Activated CD8-positive, alpha-beta memory T cell treated with anti-CD3 and anti-CD28 coated beads, Interleukin-2, amount 10 ng/mL, durations not matched to agents 7 days and 5 days (primary cell): ENCODE results near the gene TRIM29. TPM values are rescaled to one million over a fixed set of nuclear protein-coding genes. Genes with fewer than 3 reads are reported as not detected.

Experiments used
- ATAC-seq: fragments of 150-1000 bp; cut with Tn5 transposase; one replicate; pipeline ENCODE4 v1.10.0; 2021; ENCODE audit warnings: moderate library complexity
- CTCF ChIA-PET: fragments of 350-600 bp; sonication (Branson Sonifier 250); formaldehyde crosslinking; loops from one replicate; lab custom pipeline; 2021; ENCODE audit warnings: antibody characterized with exemption; lab: Charles Lee
- DNase-seq: peaks from one replicate; pipeline ENCODE4 v3.0.0-alpha.2; 2020
- H3K27ac Mint-ChIP-seq: one replicate; pipeline ENCODE4 v1.8.0; 2021; ENCODE audit warnings: mild to moderate bottlenecking, mixed read lengths
- H3K27me3 Mint-ChIP-seq: one replicate; pipeline ENCODE4 v1.8.0; 2021; ENCODE audit warnings: mixed read lengths
- H3K36me3 Mint-ChIP-seq: one replicate; pipeline ENCODE4 v1.8.0; 2021; ENCODE audit warnings: mild to moderate bottlenecking, mixed read lengths
- H3K4me1 Mint-ChIP-seq: one replicate; pipeline ENCODE4 v1.8.0; 2021; ENCODE audit warnings: mixed read lengths
- H3K4me3 Mint-ChIP-seq: one replicate; pipeline ENCODE4 v1.8.0; 2021; ENCODE audit warnings: mild to moderate bottlenecking, moderate library complexity, mixed read lengths
- H3K9me3 Mint-ChIP-seq: one replicate; pipeline ENCODE4 v1.8.0; 2022; ENCODE audit warnings: low read depth, mixed read lengths
- total RNA-seq, 2 experiments: library from RNA; stranded (reverse); gene quantifications; one replicate each; pipeline ENCODE4 v1.2.3, GENCODE V29; 2021

Gene TRIM29
- not detected for total RNA-seq

- no peaks in the 10 kb centered on the region for H3K36me3 Mint-ChIP-seq
- H3K27me3 Mint-ChIP-seq = peaks cover 10% of the 10 kb centered on the region
- H3K27ac Mint-ChIP-seq = no peak within 1 kb of the TSS
- DNase-seq (peak; percentile 34), ATAC-seq (no peak)
- H3K9me3 Mint-ChIP-seq = no peaks in the 10 kb centered on the region
- CTCF ChIA-PET = no interaction called here
- no peaks in the 10 kb centered on the region for H3K4me1 Mint-ChIP-seq
- no peak within 1 kb of the TSS for H3K4me3 Mint-ChIP-seq
Observed at GRCh38 chr11:120137611-120138521, at the start of gene TRIM29. Gene TRIM29 (minus strand): TSS chr11:120138113. CDS start chr11:120138031, 82 bp downstream.

GRCh38 chr11:120186774-120187591 is 49.1 kb upstream of the TRIM29 start:
- peaks cover 7% of the 10 kb centered on the region for H3K4me1 Mint-ChIP-seq
- no peak for DNase-seq
- ATAC-seq = peak; percentile 23

GRCh38 chr11:120186456-120186773 is 48.5 kb upstream of the TRIM29 start:
- H3K4me1 Mint-ChIP-seq = peaks cover 7% of the 10 kb centered on the region
- DNase-seq (no peak), ATAC-seq (no peak)
- H3K36me3 Mint-ChIP-seq = no peaks in the 10 kb centered on the region
- H3K9me3 Mint-ChIP-seq = no peaks in the 10 kb centered on the region
- H3K27ac Mint-ChIP-seq = no peak overlapping the region
- H3K27me3 Mint-ChIP-seq = peaks cover 12% of the 10 kb centered on the region
- H3K4me3 Mint-ChIP-seq = no peak overlapping the region
- CTCF ChIA-PET = interaction anchor here (1.0 kb wide), 1 partner anchor 8 kb away, joined by 3 read pairs; no protein-coding TSS in a partner anchor

More at GRCh38 chr11:120186774-120187591, 49.1 kb upstream of the TRIM29 start:
- H3K27ac Mint-ChIP-seq = no peak overlapping the region
- H3K9me3 Mint-ChIP-seq = no peaks in the 10 kb centered on the region
- H3K27me3 Mint-ChIP-seq = peaks cover 12% of the 10 kb centered on the region
- no peak overlapping the region for H3K4me3 Mint-ChIP-seq
- CTCF ChIA-PET = no interaction called here
- H3K36me3 Mint-ChIP-seq = no peaks in the 10 kb centered on the region

GRCh38 chr11:120185706-120186455 is 48.0 kb upstream of the TRIM29 start:
- CTCF ChIA-PET = interaction anchor here (1.0 kb wide), 1 partner anchor 9 kb away, joined by 3 read pairs; no protein-coding TSS in a partner anchor
- Mint-ChIP-seq H3K27me3 (peaks cover 12% of the 10 kb centered on the region), H3K36me3 (no peaks in the 10 kb centered on the region), H3K9me3 (no peaks in the 10 kb centered on the region), H3K27ac (no peak overlapping the region), H3K4me3 (no peak overlapping the region), H3K4me1 (peaks cover 7% of the 10 kb centered on the region)
- no peak for ATAC-seq
- DNase-seq = no peak

GRCh38 chr11:120184946-120185705 is 47.2 kb upstream of the TRIM29 start:
- Mint-ChIP-seq H3K4me1 (peaks cover 7% of the 10 kb centered on the region), H3K36me3 (no peaks in the 10 kb centered on the region), H3K9me3 (no peaks in the 10 kb centered on the region), H3K4me3 (no peak overlapping the region), H3K27ac (no peak overlapping the region), H3K27me3 (peaks cover 12% of the 10 kb centered on the region)
- ATAC-seq (no peak), DNase-seq (no peak)
- CTCF ChIA-PET = interaction anchor here (1.0 kb wide), 1 partner anchor 10 kb away, joined by 3 read pairs; no protein-coding TSS in a partner anchor

GRCh38 chr11:120184371-120184945 is 46.5 kb upstream of the TRIM29 start:
- CTCF ChIA-PET = no interaction called here
- Mint-ChIP-seq H3K36me3 (no peaks in the 10 kb centered on the region), H3K27me3 (peaks cover 12% of the 10 kb centered on the region), H3K4me3 (no peak overlapping the region), H3K4me1 (peaks cover 7% of the 10 kb centered on the region), H3K9me3 (no peaks in the 10 kb centered on the region), H3K27ac (no peak overlapping the region)
- no peak for ATAC-seq
- no peak for DNase-seq

GRCh38 chr11:120183701-120184141 is 45.8 kb upstream of the TRIM29 start:
- no peak for ATAC-seq
- H3K27ac Mint-ChIP-seq = no peak overlapping the region
- DNase-seq = peak; percentile 11
- H3K4me1 Mint-ChIP-seq = peaks cover 7% of the 10 kb centered on the region
- H3K36me3 Mint-ChIP-seq = no peaks in the 10 kb centered on the region
- CTCF ChIA-PET = no interaction called here
- H3K4me3 Mint-ChIP-seq = no peak overlapping the region
- peaks cover 12% of the 10 kb centered on the region for H3K27me3 Mint-ChIP-seq
- no peaks in the 10 kb centered on the region for H3K9me3 Mint-ChIP-seq

- DNase-seq = peak; percentile 23
- Mint-ChIP-seq H3K4me1 (peaks cover 7% of the 10 kb centered on the region), H3K4me3 (no peak overlapping the region), H3K27me3 (peaks cover 12% of the 10 kb centered on the region), H3K36me3 (no peaks in the 10 kb centered on the region), H3K27ac (no peak overlapping the region), H3K9me3 (no peaks in the 10 kb centered on the region)
- CTCF ChIA-PET = no interaction called here
- ATAC-seq = no peak
Observed at GRCh38 chr11:120182790-120183491, 45.0 kb upstream of the TRIM29 start.

- Mint-ChIP-seq H3K27ac (no peak overlapping the region), H3K4me3 (no peak overlapping the region), H3K27me3 (peaks cover 14% of the 10 kb centered on the region), H3K4me1 (peaks cover 7% of the 10 kb centered on the region), H3K36me3 (no peaks in the 10 kb centered on the region), H3K9me3 (no peaks in the 10 kb centered on the region)
- DNase-seq (peak; percentile 35), ATAC-seq (no peak)
- CTCF ChIA-PET = interaction anchor here (2.3 kb wide), 1 partner anchor 14 kb away, joined by 6 read pairs; no protein-coding TSS in a partner anchor
Observed at GRCh38 chr11:120182372-120182771, 44.5 kb upstream of the TRIM29 start.

GRCh38 chr11:120181376-120181975 is 43.6 kb upstream of the TRIM29 start:
- Mint-ChIP-seq H3K4me3 (no peak overlapping the region), H3K4me1 (peaks cover under 1% of the 10 kb centered on the region), H3K27ac (no peak overlapping the region), H3K27me3 (peaks cover 16% of the 10 kb centered on the region), H3K9me3 (no peaks in the 10 kb centered on the region), H3K36me3 (no peaks in the 10 kb centered on the region)
- ATAC-seq (no peak), DNase-seq (peak; percentile 11)
- CTCF ChIA-PET = interaction anchor here (0.8 to 2.3 kb wide), 2 partner anchors 8 to 13 kb away, joined by 3 to 6 read pairs; no protein-coding TSS in a partner anchor

- DNase-seq (peak; percentile 14), ATAC-seq (no peak)
- no peaks in the 10 kb centered on the region for H3K9me3 Mint-ChIP-seq
- H3K4me1 Mint-ChIP-seq = no peaks in the 10 kb centered on the region
- CTCF ChIA-PET = interaction anchor here (0.8 to 2.3 kb wide), 2 partner anchors 9 to 12 kb away, joined by 3 to 6 read pairs; no protein-coding TSS in a partner anchor
- H3K4me3 Mint-ChIP-seq = no peak overlapping the region
- H3K27me3 Mint-ChIP-seq = peaks cover 20% of the 10 kb centered on the region
- H3K36me3 Mint-ChIP-seq = no peaks in the 10 kb centered on the region
- no peak overlapping the region for H3K27ac Mint-ChIP-seq
Observed at GRCh38 chr11:120180551-120181232, 42.8 kb upstream of the TRIM29 start.
